Measurements from ENCODE around the gene RMC1. TPM values are rescaled to one million over a fixed set of nuclear protein-coding genes. Genes with fewer than 3 reads are reported as not detected.

Gene RMC1
- total RNA-seq, 1 experiment from 2014 or later: 38.4 TPM

GRCh38 chr18:23536204-23536603, 32.9 kb downstream of the RMC1 start:
- no peak for TF ChIP-seq RAD21 (IDR thresholded peaks at IDR 0.05; ENCODE audit: low read depth)
- no peak for TF ChIP-seq CEBPB (IDR thresholded peaks at IDR 0.05; ENCODE audit: low read depth)
- TF ChIP-seq YY1 (IDR thresholded peaks at IDR 0.05; ENCODE audit: extremely low read depth, insufficient replicate concordance, low read depth, low read length): no peak
- no peak for TF ChIP-seq ZBTB33 (IDR thresholded peaks at IDR 0.05; ENCODE audit: extremely low read depth, insufficient replicate concordance, low read length)
- TF ChIP-seq ZNF274 (IDR thresholded peaks at IDR 0.05; ENCODE audit: low read depth, low read length): no peak
- no peak for TF ChIP-seq ELF1 (IDR thresholded peaks at IDR 0.05; ENCODE audit: borderline replicate concordance, low read depth)
- TF ChIP-seq MAX (IDR thresholded peaks at IDR 0.05): no peak
- TF ChIP-seq JUND (IDR thresholded peaks at IDR 0.05): no peak
- no peak for TF ChIP-seq EZH2 (IDR thresholded peaks at IDR 0.05)
- TF ChIP-seq FOSL1 (IDR thresholded peaks at IDR 0.05; ENCODE audit: low read depth): no peak
- TF ChIP-seq SP1 (IDR thresholded peaks at IDR 0.05; ENCODE audit: low read depth): no peak
- no peak for TF ChIP-seq POLR2A (IDR thresholded peaks at IDR 0.05; ENCODE audit: borderline replicate concordance, extremely low read depth, insufficient read depth, insufficient read length)
- no peak for TF ChIP-seq SIN3A (IDR thresholded peaks at IDR 0.05; ENCODE audit: low read depth)
- TF ChIP-seq CTCF (IDR thresholded peaks at IDR 0.05 in 2 of 3, conservative IDR thresholded peaks at IDR 0.05 in 1 of 3; ENCODE audit: borderline replicate concordance in 1 of 3, insufficient read depth in 1 of 3, low read depth in 2 of 3, low read length in 2 of 3): no peak
- no peak for TF ChIP-seq ATF3 (IDR thresholded peaks at IDR 0.05)
- no peak for TF ChIP-seq TCF7L2 (IDR thresholded peaks at IDR 0.05; ENCODE audit: borderline replicate concordance, extremely low read depth, insufficient read depth, insufficient read length)
- TF ChIP-seq SRF (IDR thresholded peaks at IDR 0.05; ENCODE audit: low read depth): no peak
- no peak for TF ChIP-seq EZH2phosphoT487 (IDR thresholded peaks at IDR 0.05; ENCODE audit: borderline replicate concordance)
- TF ChIP-seq POLR2AphosphoS5 (IDR thresholded peaks at IDR 0.05; ENCODE audit: low read depth, low read length): no peak
- intact Hi-C loops (cut with micrococcal nuclease): no loop called here
- BruUV-seq (replicated peaks): no TSS peak
- DNase-seq (ENCODE audit: low read depth, low spot score) (no peak), ATAC-seq (no peak)
- no peaks in the 10 kb centered on the region for H3K9me3 ChIP-seq (ENCODE audit: control insufficient read depth in 1 of 2, insufficient read depth in 1 of 2, low read depth in 1 of 2, low read length in 2 of 2)
- CTCF ChIA-PET: no interaction called here
- no peak overlapping the region for H2AFZ ChIP-seq (ENCODE audit: low read depth, low read length, poor library complexity, severe bottlenecking)
- no peaks in the 10 kb centered on the region for H3K27me3 ChIP-seq (ENCODE audit: insufficient read depth, low read length)
- no peaks in the 10 kb centered on the region for H3K4me1 ChIP-seq (ENCODE audit: control insufficient read depth in 1 of 2, insufficient read depth in 2 of 2, low read length in 2 of 2)
- H3K4me3 ChIP-seq (replicated peaks in 1 of 2; ENCODE audit: low read depth in 1 of 2, low read length in 2 of 2): no peak overlapping the region
- H3K79me2 ChIP-seq (ENCODE audit: insufficient read depth, low read length): no peaks in the 10 kb centered on the region
- no peaks in the 10 kb centered on the region for H3K9me2 ChIP-seq (ENCODE audit: insufficient read depth)
- no peak overlapping the region for H3K27ac ChIP-seq (ENCODE audit: low read depth, low read length)
- no peak overlapping the region for H3K9ac ChIP-seq (ENCODE audit: low read length)
- POLR2A ChIA-PET: no interaction called here
- peaks cover 56 to 61% of the 10 kb centered on the region in 2 experiments for H3K36me3 ChIP-seq (ENCODE audit: control insufficient read depth in 1 of 2, insufficient read depth in 2 of 2, low read length in 2 of 2)
- RAD21 ChIA-PET (ENCODE audit: low non-redundant PET in 1 of 2, low total read pairs in 2 of 2, uncharacterized antibody in 2 of 2, unreplicated experiment in 2 of 2): no interaction called here
- H4K20me1 ChIP-seq (ENCODE audit: insufficient read depth): no peaks in the 10 kb centered on the region
- H3K4me2 ChIP-seq (ENCODE audit: low read length): no peak overlapping the region

All from HCT116 (cell line).